GM23338 (cell line): ENCODE measurements around the gene MRTFA. TPM values are rescaled to one million over a fixed set of nuclear protein-coding genes. Genes with fewer than 3 reads are reported as not detected.
A peak's percentile ranks its signal among the peaks of the same experiment; 100 is the strongest.

Experiments
- ATAC-seq: fragments of 200-7000 bp; cut with Tn5 transposase; 3 replicates; pipeline ENCODE4 v1.9.1; 2020
- DNase-seq: peaks from one replicate; pipeline ENCODE4 v3.0.0-alpha.2; 2015; ENCODE audit warnings: low spot score
- H2AFZ ChIP-seq: fragments of 200-600 bp; sonication (generic); 2 replicates; pipeline ENCODE4 v1.8.0; 2016; ENCODE audit warnings: antibody characterized with exemption, mild to moderate bottlenecking, moderate library complexity
- H3F3A ChIP-seq: fragments of 200-600 bp; sonication (generic); replicated peaks from 2 replicates; pipeline ENCODE4 v1.8.0; 2017; ENCODE audit warnings: antibody characterized with exemption, mixed run types, low read depth
- H3K27ac ChIP-seq: fragments of 200-600 bp; sonication (generic); 2 replicates; pipeline ENCODE4 v1.6.1; 2016; ENCODE audit warnings: low read depth
- H3K27me3 ChIP-seq: fragments of 200-600 bp; sonication (generic); 2 replicates; pipeline ENCODE4 v1.8.0; 2016; ENCODE audit warnings: mild to moderate bottlenecking, mixed run types, moderate library complexity; ENCODE audit not compliant: insufficient read depth
- H3K36me3 ChIP-seq: fragments of 200-600 bp; sonication (generic); 2 replicates; pipeline ENCODE4 v1.8.0; 2016; ENCODE audit warnings: mild to moderate bottlenecking; ENCODE audit not compliant: insufficient read depth
- H3K4me1 ChIP-seq: fragments of 200-600 bp; sonication (generic); 2 replicates; pipeline ENCODE4 v1.8.0; 2016; ENCODE audit warnings: mild to moderate bottlenecking, moderate library complexity; ENCODE audit not compliant: insufficient read depth
- H3K4me2 ChIP-seq: fragments of 200-600 bp; sonication (generic); 2 replicates; pipeline ENCODE4 v1.7.1; 2017; ENCODE audit warnings: mixed run types
- H3K4me3 ChIP-seq: fragments of 200-600 bp; sonication (generic); 2 replicates; pipeline ENCODE4 v1.6.1; 2016; ENCODE audit warnings: mixed run types
- H3K79me2 ChIP-seq: fragments of 200-600 bp; sonication (generic); replicated peaks from 2 replicates; pipeline ENCODE4 v1.8.0; 2017; ENCODE audit warnings: mild to moderate bottlenecking; ENCODE audit not compliant: insufficient read depth
- H3K9me2 ChIP-seq: fragments of 200-600 bp; sonication (generic); 2 replicates; pipeline ENCODE4 v1.8.0; 2017; ENCODE audit not compliant: insufficient read depth
- H4K20me1 ChIP-seq: fragments of 200-600 bp; sonication (generic); replicated peaks from 2 replicates; pipeline ENCODE4 v1.8.0; 2017; ENCODE audit warnings: mild to moderate bottlenecking; ENCODE audit not compliant: insufficient read depth
- H3K27ac Mint-ChIP-seq: 2 replicates; pipeline ENCODE4 v1.8.0; 2020; ENCODE audit warnings: inconsistent platforms, mild to moderate bottlenecking, moderate library complexity, mixed read lengths
- H3K27me3 Mint-ChIP-seq: 3 replicates; pipeline ENCODE4 v1.8.0; 2022; ENCODE audit warnings: low read depth, mild to moderate bottlenecking, moderate library complexity, mixed read lengths, inconsistent platforms; ENCODE audit not compliant: insufficient read depth, poor library complexity
- H3K36me3 Mint-ChIP-seq: 3 replicates; pipeline ENCODE4 v1.8.0; 2021; ENCODE audit warnings: low read depth, mild to moderate bottlenecking, inconsistent platforms, moderate library complexity, mixed read lengths
- H3K4me1 Mint-ChIP-seq: 3 replicates; pipeline ENCODE4 v1.8.0; 2020; ENCODE audit warnings: mild to moderate bottlenecking, inconsistent platforms, mixed read lengths
- H3K4me3 Mint-ChIP-seq: 3 replicates; pipeline ENCODE4 v1.8.0; 2021; ENCODE audit warnings: moderate library complexity, mild to moderate bottlenecking, inconsistent platforms, mixed read lengths
- H3K9me3 Mint-ChIP-seq: 3 replicates; pipeline ENCODE4 v1.8.0; 2020; ENCODE audit warnings: moderate library complexity, mild to moderate bottlenecking, inconsistent platforms, mixed read lengths
- CREB1 ChIP-seq: fragments of 250-450 bp; sonication (Bioruptor Pico); IDR thresholded peaks from 2 replicates; pipeline ENCODE4 v1.5.0; 2020; ENCODE audit warnings: low read depth, mild to moderate bottlenecking, moderate library complexity
- ETS1 ChIP-seq: IDR thresholded peaks from 2 replicates; pipeline ENCODE4 v1.6.1; 2016; ENCODE audit warnings: antibody characterized with exemption
- EZH2 ChIP-seq: fragments of 200-600 bp; sonication (generic); IDR thresholded peaks from one replicate; pipeline ENCODE4 v1.8.0; 2017; ENCODE audit warnings: antibody characterized with exemption, mild to moderate bottlenecking, low read depth; ENCODE audit not compliant: unreplicated experiment
- EZH2phosphoT487 ChIP-seq: fragments of 200-600 bp; sonication (generic); IDR thresholded peaks from one replicate; pipeline ENCODE4 v1.8.1; 2018; ENCODE audit warnings: antibody characterized with exemption; ENCODE audit not compliant: unreplicated experiment
- JUNB ChIP-seq: IDR thresholded peaks from one replicate; pipeline ENCODE4 v1.6.1; 2016; ENCODE audit warnings: antibody characterized with exemption; ENCODE audit not compliant: unreplicated experiment
- NANOG ChIP-seq: IDR thresholded peaks from 2 replicates; pipeline ENCODE4 v1.6.1; 2016; ENCODE audit warnings: antibody characterized with exemption, borderline replicate concordance
- POLR2AphosphoS5 ChIP-seq: IDR thresholded peaks from 2 replicates; pipeline ENCODE4 v1.6.1; 2016; ENCODE audit warnings: antibody characterized with exemption, low read depth
- REST ChIP-seq: IDR thresholded peaks from one replicate; pipeline ENCODE4 v1.6.1; 2018; ENCODE audit warnings: antibody characterized with exemption; ENCODE audit not compliant: unreplicated experiment
- STAT1 ChIP-seq: IDR thresholded peaks from one replicate; pipeline ENCODE4 v1.6.1; 2016; ENCODE audit warnings: antibody characterized with exemption; ENCODE audit not compliant: unreplicated experiment
- ZNF114 ChIP-seq: fragments of 250-450 bp; sonication (Bioruptor Pico); IDR thresholded peaks from 2 replicates; pipeline ENCODE4 v1.5.0; 2020; ENCODE audit warnings: mild to moderate bottlenecking, moderate library complexity
- ZNF331 ChIP-seq: fragments of 250-450 bp; sonication (Bioruptor Pico); IDR thresholded peaks from 2 replicates; pipeline ENCODE4 v1.5.0; 2020; ENCODE audit warnings: low read depth, mild to moderate bottlenecking, moderate library complexity
- polyA plus RNA-seq: library from polyadenylated mRNA; unstranded; fragments of >200 nt; fragmentation: Nextera tagmentation; extraction: Ambion mirVana; gene quantifications from 2 replicates; pipeline ENCODE4 v1.2.1, GENCODE V29; 2016
- total RNA-seq: library from RNA; depleted of rRNA; stranded (reverse); fragments of >200 nt; shearing (Covaris generic); gene quantifications from 2 replicates; pipeline ENCODE4 v1.2.3, GENCODE V29; 2014
- TF ChIP-seq, protein P1 (sequence below), 2 experiments: fragments of 200-600 bp in 1 of 2; sonication (generic) in 1 of 2; conservative IDR thresholded peaks; 2 replicates each; pipeline versions ENCODE4 v1.5.1 to v1.6.1; 2016 to 2017; ENCODE audit warnings: antibody characterized with exemption in 2 of 2, low read depth in 2 of 2, mild to moderate bottlenecking in 2 of 2, moderate library complexity in 1 of 2
- TF ChIP-seq, protein P2 (sequence below): fragments of 250-450 bp; sonication (Bioruptor Pico); IDR thresholded peaks from 2 replicates; pipeline ENCODE4 v1.5.0; 2020; ENCODE audit warnings: mild to moderate bottlenecking, moderate library complexity

MRTFA gene
- total and polyA plus RNA-seq, 2 experiments from 2014 or later: 18.1 to 92.4 TPM

GRCh38 chr22:40533712-40534378 is 102.7 kb downstream of the MRTFA start:
- H3K27ac Mint-ChIP-seq: peak overlapping the region; percentile 92
- H3K36me3 ChIP-seq: no peaks in the 10 kb centered on the region
- peaks cover 32% of the 10 kb centered on the region for H3K4me1 ChIP-seq
- H3K4me3 Mint-ChIP-seq: peak overlapping the region; percentile 20
- no peaks in the 10 kb centered on the region for H3K27me3 ChIP-seq
- H3K27me3 Mint-ChIP-seq: peaks cover 16% of the 10 kb centered on the region
- H3K4me3 ChIP-seq: peak overlapping the region; percentile 34
- H3F3A ChIP-seq: peaks cover 6% of the 10 kb centered on the region
- peaks cover 18% of the 10 kb centered on the region; the same call in 2 of the 3 replicates for H3K36me3 Mint-ChIP-seq
- ATAC-seq (peak; percentile 73), DNase-seq (peak; percentile 66)
- H3K4me1 Mint-ChIP-seq: peaks cover 31% of the 10 kb centered on the region
- H3K79me2 ChIP-seq: peaks cover 44% of the 10 kb centered on the region
- H3K9me2 ChIP-seq: no peaks in the 10 kb centered on the region
- TF ChIP-seq NANOG (no peak), REST (no peak), POLR2AphosphoS5 (no peak), JUNB (no peak), ZNF114 (CRISPR knock-in tag) (no peak), CREB1 (CRISPR knock-in tag) (no peak), ZNF331 (no peak), EZH2 (no peak), ETS1 (no peak), EZH2phosphoT487 (no peak), STAT1 (no peak)
- TF ChIP-seq, protein P1, sequence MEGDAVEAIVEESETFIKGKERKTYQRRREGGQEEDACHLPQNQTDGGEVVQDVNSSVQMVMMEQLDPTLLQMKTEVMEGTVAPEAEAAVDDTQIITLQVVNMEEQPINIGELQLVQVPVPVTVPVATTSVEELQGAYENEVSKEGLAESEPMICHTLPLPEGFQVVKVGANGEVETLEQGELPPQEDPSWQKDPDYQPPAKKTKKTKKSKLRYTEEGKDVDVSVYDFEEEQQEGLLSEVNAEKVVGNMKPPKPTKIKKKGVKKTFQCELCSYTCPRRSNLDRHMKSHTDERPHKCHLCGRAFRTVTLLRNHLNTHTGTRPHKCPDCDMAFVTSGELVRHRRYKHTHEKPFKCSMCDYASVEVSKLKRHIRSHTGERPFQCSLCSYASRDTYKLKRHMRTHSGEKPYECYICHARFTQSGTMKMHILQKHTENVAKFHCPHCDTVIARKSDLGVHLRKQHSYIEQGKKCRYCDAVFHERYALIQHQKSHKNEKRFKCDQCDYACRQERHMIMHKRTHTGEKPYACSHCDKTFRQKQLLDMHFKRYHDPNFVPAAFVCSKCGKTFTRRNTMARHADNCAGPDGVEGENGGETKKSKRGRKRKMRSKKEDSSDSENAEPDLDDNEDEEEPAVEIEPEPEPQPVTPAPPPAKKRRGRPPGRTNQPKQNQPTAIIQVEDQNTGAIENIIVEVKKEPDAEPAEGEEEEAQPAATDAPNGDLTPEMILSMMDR (conservative IDR thresholded peaks at IDR 0.05; ENCODE audit: low read depth in 2 of 2): no peak
- TF ChIP-seq, protein P2, sequence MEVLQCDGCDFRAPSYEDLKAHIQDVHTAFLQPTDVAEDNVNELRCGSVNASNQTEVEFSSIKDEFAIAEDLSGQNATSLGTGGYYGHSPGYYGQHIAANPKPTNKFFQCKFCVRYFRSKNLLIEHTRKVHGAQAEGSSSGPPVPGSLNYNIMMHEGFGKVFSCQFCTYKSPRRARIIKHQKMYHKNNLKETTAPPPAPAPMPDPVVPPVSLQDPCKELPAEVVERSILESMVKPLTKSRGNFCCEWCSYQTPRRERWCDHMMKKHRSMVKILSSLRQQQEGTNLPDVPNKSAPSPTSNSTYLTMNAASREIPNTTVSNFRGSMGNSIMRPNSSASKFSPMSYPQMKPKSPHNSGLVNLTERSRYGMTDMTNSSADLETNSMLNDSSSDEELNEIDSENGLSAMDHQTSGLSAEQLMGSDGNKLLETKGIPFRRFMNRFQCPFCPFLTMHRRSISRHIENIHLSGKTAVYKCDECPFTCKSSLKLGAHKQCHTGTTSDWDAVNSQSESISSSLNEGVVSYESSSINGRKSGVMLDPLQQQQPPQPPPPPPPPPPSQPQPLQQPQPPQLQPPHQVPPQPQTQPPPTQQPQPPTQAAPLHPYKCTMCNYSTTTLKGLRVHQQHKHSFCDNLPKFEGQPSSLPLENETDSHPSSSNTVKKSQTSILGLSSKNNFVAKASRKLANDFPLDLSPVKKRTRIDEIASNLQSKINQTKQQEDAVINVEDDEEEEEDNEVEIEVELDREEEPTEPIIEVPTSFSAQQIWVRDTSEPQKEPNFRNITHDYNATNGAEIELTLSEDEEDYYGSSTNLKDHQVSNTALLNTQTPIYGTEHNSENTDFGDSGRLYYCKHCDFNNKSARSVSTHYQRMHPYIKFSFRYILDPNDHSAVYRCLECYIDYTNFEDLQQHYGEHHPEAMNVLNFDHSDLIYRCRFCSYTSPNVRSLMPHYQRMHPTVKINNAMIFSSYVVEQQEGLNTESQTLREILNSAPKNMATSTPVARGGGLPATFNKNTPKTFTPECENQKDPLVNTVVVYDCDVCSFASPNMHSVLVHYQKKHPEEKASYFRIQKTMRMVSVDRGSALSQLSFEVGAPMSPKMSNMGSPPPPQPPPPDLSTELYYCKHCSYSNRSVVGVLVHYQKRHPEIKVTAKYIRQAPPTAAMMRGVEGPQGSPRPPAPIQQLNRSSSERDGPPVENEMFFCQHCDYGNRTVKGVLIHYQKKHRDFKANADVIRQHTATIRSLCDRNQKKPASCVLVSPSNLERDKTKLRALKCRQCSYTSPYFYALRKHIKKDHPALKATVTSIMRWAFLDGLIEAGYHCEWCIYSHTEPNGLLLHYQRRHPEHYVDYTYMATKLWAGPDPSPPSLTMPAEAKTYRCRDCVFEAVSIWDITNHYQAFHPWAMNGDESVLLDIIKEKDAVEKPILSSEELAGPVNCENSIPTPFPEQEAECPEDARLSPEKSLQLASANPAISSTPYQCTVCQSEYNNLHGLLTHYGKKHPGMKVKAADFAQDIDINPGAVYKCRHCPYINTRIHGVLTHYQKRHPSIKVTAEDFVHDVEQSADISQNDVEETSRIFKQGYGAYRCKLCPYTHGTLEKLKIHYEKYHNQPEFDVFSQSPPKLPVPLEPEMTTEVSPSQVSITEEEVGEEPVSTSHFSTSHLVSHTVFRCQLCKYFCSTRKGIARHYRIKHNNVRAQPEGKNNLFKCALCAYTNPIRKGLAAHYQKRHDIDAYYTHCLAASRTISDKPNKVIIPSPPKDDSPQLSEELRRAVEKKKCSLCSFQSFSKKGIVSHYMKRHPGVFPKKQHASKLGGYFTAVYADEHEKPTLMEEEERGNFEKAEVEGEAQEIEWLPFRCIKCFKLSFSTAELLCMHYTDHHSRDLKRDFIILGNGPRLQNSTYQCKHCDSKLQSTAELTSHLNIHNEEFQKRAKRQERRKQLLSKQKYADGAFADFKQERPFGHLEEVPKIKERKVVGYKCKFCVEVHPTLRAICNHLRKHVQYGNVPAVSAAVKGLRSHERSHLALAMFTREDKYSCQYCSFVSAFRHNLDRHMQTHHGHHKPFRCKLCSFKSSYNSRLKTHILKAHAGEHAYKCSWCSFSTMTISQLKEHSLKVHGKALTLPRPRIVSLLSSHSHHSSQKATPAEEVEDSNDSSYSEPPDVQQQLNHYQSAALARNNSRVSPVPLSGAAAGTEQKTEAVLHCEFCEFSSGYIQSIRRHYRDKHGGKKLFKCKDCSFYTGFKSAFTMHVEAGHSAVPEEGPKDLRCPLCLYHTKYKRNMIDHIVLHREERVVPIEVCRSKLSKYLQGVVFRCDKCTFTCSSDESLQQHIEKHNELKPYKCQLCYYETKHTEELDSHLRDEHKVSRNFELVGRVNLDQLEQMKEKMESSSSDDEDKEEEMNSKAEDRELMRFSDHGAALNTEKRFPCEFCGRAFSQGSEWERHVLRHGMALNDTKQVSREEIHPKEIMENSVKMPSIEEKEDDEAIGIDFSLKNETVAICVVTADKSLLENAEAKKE: no peak
- no peak overlapping the region for H2AFZ ChIP-seq
- peaks cover 20% of the 10 kb centered on the region for H3K9me3 Mint-ChIP-seq
- H4K20me1 ChIP-seq: no peaks in the 10 kb centered on the region
- H3K4me2 ChIP-seq: peak overlapping the region; percentile 58
- peak overlapping the region; percentile 89 for H3K27ac ChIP-seq
